Left renal cortex interstitium (tissue), 4 donors: ENCODE data around the gene CCR6. TPM values are rescaled to one million over a fixed set of nuclear protein-coding genes. Genes with fewer than 3 reads are reported as not detected.

Source experiments
- DNase-seq, 4 donors: peaks; one replicate each; pipeline ENCODE4 v3.0.0-alpha.2; 2013; ENCODE audit warnings: low read depth in 4 of 4, low spot score in 2 of 4, missing footprints in 1 of 4
- polyA plus RNA-seq, 4 donors: library from polyadenylated mRNA; unstranded; fragments of 120-200 nt; gene quantifications; one replicate each; pipeline ENCODE4 v1.2.1, GENCODE V29; 2013; ENCODE audit not compliant: insufficient read length in 4 of 4

Gene CCR6
- polyA plus RNA-seq, 4 donors, result 0.03 to 0.04 TPM; not detected in 2

GRCh38 chr6:167118839-167119238 lies 4.1 kb upstream of the CCR6 start:
- no peak for DNase-seq

- DNase-seq, result no peak
Observed at GRCh38 chr6:167119670-167120582, 3.0 kb upstream of the CCR6 start.

GRCh38 chr6:167120583-167120903 lies 2.4 kb upstream of the CCR6 start:
- no peak for DNase-seq

GRCh38 chr6:167121335-167121841 lies 1.5 kb upstream of the CCR6 start:
- no peak for DNase-seq

- DNase-seq, result no peak
Observed at GRCh38 chr6:167122041-167122826, 662 bp upstream of the CCR6 start.

- DNase-seq, result no peak
Observed at GRCh38 chr6:167124753-167125152, 1.9 kb downstream of the CCR6 start.

GRCh38 chr6:167125410-167125809 lies 2.5 kb downstream of the CCR6 start:
- no peak for DNase-seq

GRCh38 chr6:167125855-167126349 lies 3.0 kb downstream of the CCR6 start:
- no peak for DNase-seq

- DNase-seq, result no peak
Observed at GRCh38 chr6:167127785-167128531, 5.1 kb downstream of the CCR6 start.

- no peak for DNase-seq
Observed at GRCh38 chr6:167129159-167129558, 6.3 kb downstream of the CCR6 start.

- DNase-seq, result no peak
Observed at GRCh38 chr6:167129562-167129961, 6.7 kb downstream of the CCR6 start.

- DNase-seq, result no peak
Observed at GRCh38 chr6:167130008-167130677, 7.2 kb downstream of the CCR6 start.

GRCh38 chr6:167130712-167131684 lies 8.1 kb downstream of the CCR6 start:
- DNase-seq, result no peak

GRCh38 chr6:167134448-167135328 lies 11.8 kb downstream of the CCR6 start:
- no peak for DNase-seq

GRCh38 chr6:167136376-167136775 lies 13.5 kb downstream of the CCR6 start:
- DNase-seq, result no peak

GRCh38 chr6:167137081-167137480 lies 14.2 kb downstream of the CCR6 start:
- DNase-seq, result no peak

- DNase-seq, result no peak
Observed at GRCh38 chr6:167137881-167138280, 15.0 kb downstream of the CCR6 start.

GRCh38 chr6:167139761-167140160 lies 16.9 kb downstream of the CCR6 start:
- no peak for DNase-seq
